ENCODE data around the gene ITGB7.

DNA sequence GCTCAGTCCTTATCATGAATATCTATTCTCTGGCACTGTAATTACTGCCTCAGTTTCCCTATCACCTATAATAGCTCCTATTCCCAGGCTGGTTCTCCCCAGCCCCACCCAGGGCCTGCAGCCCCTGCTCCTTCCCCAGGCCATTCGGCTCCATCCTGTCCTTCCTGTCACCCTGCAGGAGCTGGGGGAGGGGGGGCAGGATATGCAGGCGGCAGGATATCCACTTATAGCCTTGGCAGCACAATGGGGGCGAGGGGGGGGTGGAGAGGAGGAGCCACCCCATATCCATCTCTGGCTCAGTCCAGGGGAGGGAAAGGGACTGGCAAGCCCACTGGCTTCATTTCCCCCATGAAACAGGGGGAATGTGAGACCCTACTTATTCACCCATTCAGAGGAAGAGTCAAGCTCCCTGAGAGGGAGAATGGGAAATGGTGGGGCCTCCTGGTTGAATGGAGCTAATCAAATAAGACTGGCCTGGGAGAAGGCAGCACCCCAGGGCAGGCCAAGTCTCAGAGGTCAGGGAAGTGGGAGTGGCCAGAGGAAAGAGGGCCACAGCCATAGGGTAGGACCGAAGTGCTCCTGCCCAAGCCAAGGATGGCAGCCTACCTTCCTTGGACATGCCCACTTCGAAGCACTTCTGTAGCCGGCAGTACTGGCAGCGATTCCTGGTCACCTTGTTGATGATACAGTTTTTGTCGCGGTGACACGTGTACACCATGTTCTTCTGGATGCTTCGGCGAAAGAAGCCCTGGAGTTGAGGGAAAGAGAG lies 7.8 kb upstream of the ITGB7 start:
- TF ChIP-seq, protein P1, sequence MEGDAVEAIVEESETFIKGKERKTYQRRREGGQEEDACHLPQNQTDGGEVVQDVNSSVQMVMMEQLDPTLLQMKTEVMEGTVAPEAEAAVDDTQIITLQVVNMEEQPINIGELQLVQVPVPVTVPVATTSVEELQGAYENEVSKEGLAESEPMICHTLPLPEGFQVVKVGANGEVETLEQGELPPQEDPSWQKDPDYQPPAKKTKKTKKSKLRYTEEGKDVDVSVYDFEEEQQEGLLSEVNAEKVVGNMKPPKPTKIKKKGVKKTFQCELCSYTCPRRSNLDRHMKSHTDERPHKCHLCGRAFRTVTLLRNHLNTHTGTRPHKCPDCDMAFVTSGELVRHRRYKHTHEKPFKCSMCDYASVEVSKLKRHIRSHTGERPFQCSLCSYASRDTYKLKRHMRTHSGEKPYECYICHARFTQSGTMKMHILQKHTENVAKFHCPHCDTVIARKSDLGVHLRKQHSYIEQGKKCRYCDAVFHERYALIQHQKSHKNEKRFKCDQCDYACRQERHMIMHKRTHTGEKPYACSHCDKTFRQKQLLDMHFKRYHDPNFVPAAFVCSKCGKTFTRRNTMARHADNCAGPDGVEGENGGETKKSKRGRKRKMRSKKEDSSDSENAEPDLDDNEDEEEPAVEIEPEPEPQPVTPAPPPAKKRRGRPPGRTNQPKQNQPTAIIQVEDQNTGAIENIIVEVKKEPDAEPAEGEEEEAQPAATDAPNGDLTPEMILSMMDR (IDR thresholded peaks at IDR 0.05): no peak
- TF ChIP-seq RCOR1 (IDR thresholded peaks at IDR 0.05; ENCODE audit: low read length) (no peak), POLR2AphosphoS5 (IDR thresholded peaks at IDR 0.05; ENCODE audit: low read depth, low read length) (no peak)
